NOMO-1 treated with DMSO at 0.1 percent for 48 hours (cell line): ENCODE results near the gene AP3B2.
A peak's percentile ranks its signal among the peaks of the same experiment; 100 is the strongest.

ENCODE experiments used
- DNase-seq: peaks from one replicate; lab custom pipeline; 2025; ENCODE audit not compliant: unreplicated experiment; lab: John Stamatoyannopoulos, UW

Gene AP3B2

GRCh38 chr15:82697735-82698407, 11.8 kb downstream of the AP3B2 start:
- DNase-seq: no peak

GRCh38 chr15:82692171-82692570, 17.5 kb downstream of the AP3B2 start:
- DNase-seq: no peak

GRCh38 chr15:82689147-82689546, 20.5 kb downstream of the AP3B2 start:
- no peak for DNase-seq

GRCh38 chr15:82688691-82689090, 21.0 kb downstream of the AP3B2 start:
- no peak for DNase-seq

- no peak for DNase-seq
Observed at GRCh38 chr15:82681371-82681770, 28.3 kb downstream of the AP3B2 start.

GRCh38 chr15:82680200-82681102, 29.2 kb downstream of the AP3B2 start:
- peak; percentile 5 for DNase-seq

- DNase-seq: no peak
Observed at GRCh38 chr15:82679626-82680199, 30.0 kb downstream of the AP3B2 start.

GRCh38 chr15:82677720-82678323, 31.9 kb downstream of the AP3B2 start:
- DNase-seq: no peak

GRCh38 chr15:82674873-82675272, 34.8 kb downstream of the AP3B2 start:
- DNase-seq: no peak

- no peak for DNase-seq
Observed at GRCh38 chr15:82670699-82671098, 39.0 kb downstream of the AP3B2 start.

GRCh38 chr15:82666606-82667005, 43.1 kb downstream of the AP3B2 start:
- no peak for DNase-seq

- DNase-seq: no peak
Observed at GRCh38 chr15:82664021-82664420, 45.7 kb downstream of the AP3B2 start.

- peak; percentile 25 for DNase-seq
Observed at GRCh38 chr15:82663186-82663600, 46.5 kb downstream of the AP3B2 start.

- no peak for DNase-seq
Observed at GRCh38 chr15:82662641-82663040, 47.0 kb downstream of the AP3B2 start.

GRCh38 chr15:82660378-82660777, 49.3 kb downstream of the AP3B2 start:
- DNase-seq: no peak

- DNase-seq: no peak
Observed at GRCh38 chr15:82656641-82657266, 52.9 kb downstream of the AP3B2 start.

- no peak for DNase-seq
Observed at GRCh38 chr15:82655606-82656005, 54.1 kb downstream of the AP3B2 start.

- no peak for DNase-seq
Observed at GRCh38 chr15:82653483-82654168, 56.0 kb downstream of the AP3B2 start.

GRCh38 chr15:82651708-82652107, 58.0 kb downstream of the AP3B2 start:
- no peak for DNase-seq

- DNase-seq: no peak
Observed at GRCh38 chr15:82650046-82650670, 59.5 kb downstream of the AP3B2 start.
